Measurements from ENCODE around the gene TMEM107. TPM values are rescaled to one million over a fixed set of nuclear protein-coding genes. Genes with fewer than 3 reads are reported as not detected.
"Not testable (repeated sequence)": the region's sequence is repeated elsewhere in the genome, so short reads cannot be mapped to it uniquely, and the experiment has no call there.

The TMEM107 gene
- total RNA-seq, 4 donors from 2014 or later, result 28.2 to 47.1 (median 38.2) TPM

- WGBS, 2 donors, result 0 to 1% methylated on average over 9 of the region's 9 CpGs
These were observed 46.1 kb upstream of the TMEM107 start for GRCh38 chr17:8222380-8222629.

DNA sequence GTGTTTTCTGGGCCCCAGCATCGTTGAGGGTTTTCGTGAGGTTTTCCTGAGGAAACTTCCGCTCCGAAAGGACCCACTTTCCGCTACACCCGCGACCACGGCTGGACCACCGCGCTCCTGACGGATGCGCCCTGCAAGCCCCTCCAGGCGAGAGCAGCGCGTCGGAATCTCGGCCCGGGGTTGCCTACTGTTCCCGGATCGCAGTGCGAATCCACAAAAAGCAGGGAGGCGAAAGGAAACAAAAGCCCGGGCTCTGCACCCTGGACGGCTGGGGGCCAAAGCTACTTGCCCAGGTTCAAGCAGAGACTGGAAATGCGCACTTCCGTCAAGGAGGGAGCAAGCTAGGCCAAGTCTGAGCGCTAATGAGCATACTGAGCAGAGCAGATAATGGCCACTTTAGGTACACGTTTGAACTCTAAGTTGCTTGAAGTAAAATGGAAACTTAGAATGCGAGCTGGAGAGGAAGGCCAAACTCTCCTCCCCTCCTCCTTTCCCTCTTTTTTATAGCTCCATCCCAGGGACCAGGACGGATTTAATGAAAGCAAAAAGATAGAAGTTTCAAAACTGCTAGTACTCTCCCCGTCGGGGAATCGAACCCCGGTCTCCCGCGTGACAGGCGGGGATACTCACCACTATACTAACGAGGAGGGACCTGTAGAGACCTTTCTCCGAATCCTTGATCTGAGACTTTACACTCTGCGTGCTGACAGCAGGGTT lies 45.6 kb upstream of the TMEM107 start:
- Histone ChIP-seq H3K27me3 (no peaks in the 10 kb centered on the region), H3K9me3 (no peaks in the 10 kb centered on the region), H3K36me3 (no peaks in the 10 kb centered on the region), H3K4me3 (peak overlapping the region; percentile 54 to 77 (median 72)), H3K4me1 (peaks cover 0 to 41% (median 9%) of the 10 kb centered on the region in 4 donors), H3K27ac (peak overlapping the region; percentile 96 to 100 (median 98))
- TF ChIP-seq EP300 (IDR thresholded peaks at IDR 0.05) (peak; percentile 22 to 51), POLR2A (IDR thresholded peaks at IDR 0.05) (peak in 1 of 2 donors; percentile 17)
- TF ChIP-seq, protein P1, sequence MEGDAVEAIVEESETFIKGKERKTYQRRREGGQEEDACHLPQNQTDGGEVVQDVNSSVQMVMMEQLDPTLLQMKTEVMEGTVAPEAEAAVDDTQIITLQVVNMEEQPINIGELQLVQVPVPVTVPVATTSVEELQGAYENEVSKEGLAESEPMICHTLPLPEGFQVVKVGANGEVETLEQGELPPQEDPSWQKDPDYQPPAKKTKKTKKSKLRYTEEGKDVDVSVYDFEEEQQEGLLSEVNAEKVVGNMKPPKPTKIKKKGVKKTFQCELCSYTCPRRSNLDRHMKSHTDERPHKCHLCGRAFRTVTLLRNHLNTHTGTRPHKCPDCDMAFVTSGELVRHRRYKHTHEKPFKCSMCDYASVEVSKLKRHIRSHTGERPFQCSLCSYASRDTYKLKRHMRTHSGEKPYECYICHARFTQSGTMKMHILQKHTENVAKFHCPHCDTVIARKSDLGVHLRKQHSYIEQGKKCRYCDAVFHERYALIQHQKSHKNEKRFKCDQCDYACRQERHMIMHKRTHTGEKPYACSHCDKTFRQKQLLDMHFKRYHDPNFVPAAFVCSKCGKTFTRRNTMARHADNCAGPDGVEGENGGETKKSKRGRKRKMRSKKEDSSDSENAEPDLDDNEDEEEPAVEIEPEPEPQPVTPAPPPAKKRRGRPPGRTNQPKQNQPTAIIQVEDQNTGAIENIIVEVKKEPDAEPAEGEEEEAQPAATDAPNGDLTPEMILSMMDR (IDR thresholded peaks at IDR 0.05), result no peak
- WGBS, 2 donors, result 0 to 1% methylated on average over 40 of the region's 40 CpGs
- DNase-seq (ENCODE audit: low spot score in 2 of 2), result peak; percentile 87 to 100

More at GRCh38 chr17:8222380-8222629, 46.1 kb upstream of the TMEM107 start:
- Histone ChIP-seq H3K9me3 (no peaks in the 10 kb centered on the region), H3K36me3 (peaks cover 0 to under 1% (median 0%) of the 10 kb centered on the region in 3 donors), H3K4me3 (peak overlapping the region; percentile 54 to 77 (median 72)), H3K27ac (peak overlapping the region; percentile 96 to 100 (median 98)), H3K4me1 (peaks cover 0 to 46% (median 14%) of the 10 kb centered on the region in 4 donors), H3K27me3 (no peaks in the 10 kb centered on the region)
- no peak for TF ChIP-seq EP300 (IDR thresholded peaks at IDR 0.05)
- TF ChIP-seq, protein P1 (IDR thresholded peaks at IDR 0.05), result no peak
- no peak for TF ChIP-seq POLR2A (IDR thresholded peaks at IDR 0.05)
- DNase-seq (ENCODE audit: low spot score in 2 of 2), result no peak

DNA sequence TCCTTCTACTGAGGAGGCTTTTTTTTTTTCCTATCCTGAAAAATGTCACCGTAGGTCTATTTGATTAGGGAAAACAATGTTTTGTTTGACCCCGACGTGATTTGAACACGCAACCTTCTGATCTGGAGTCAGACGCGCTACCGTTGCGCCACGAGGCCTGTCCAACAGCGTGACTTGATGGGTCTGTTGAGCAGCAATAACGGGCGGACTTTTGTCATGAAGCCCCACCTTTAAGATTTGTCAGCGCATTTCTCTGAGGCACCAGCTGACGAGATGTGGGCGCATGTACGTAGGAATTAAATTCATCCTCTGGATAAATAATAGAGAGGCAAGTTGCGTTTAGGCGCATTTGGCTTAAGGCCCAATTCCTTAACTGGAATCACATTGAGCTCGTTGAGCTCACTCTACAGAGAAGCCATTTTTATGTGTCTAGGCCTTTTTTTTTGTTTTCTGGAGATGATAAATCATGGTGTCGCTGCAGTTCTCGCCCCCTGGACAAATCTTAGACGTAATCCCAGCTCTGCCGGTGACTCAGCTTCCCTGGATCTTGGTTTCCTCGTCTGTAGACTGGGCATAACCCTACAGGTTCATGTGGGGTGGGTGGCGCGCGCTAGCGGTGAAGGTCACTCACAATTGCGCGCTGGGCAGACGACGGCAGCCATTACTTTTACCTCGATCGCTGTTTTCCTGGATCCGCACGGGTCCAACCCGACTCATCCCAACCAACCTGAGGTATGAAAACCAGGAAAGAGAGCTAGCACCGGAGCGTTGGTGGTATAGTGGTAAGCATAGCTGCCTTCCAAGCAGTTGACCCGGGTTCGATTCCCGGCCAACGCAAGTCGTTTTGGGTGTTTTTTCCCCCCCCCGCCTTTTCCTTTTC lies 44.8 kb upstream of the TMEM107 start:
- no peaks in the 10 kb centered on the region for H3K9me3 ChIP-seq
- no peak for TF ChIP-seq POLR2A (IDR thresholded peaks at IDR 0.05)
- TF ChIP-seq, protein P1 (IDR thresholded peaks at IDR 0.05), result peak in 1 of 5 experiments; percentile 30
- TF ChIP-seq EP300 (IDR thresholded peaks at IDR 0.05), result peak; percentile 26 to 81
- H3K36me3 ChIP-seq, result no peaks in the 10 kb centered on the region
- peak overlapping the region; percentile 54 to 77 (median 72) for H3K4me3 ChIP-seq
- H3K27me3 ChIP-seq, result no peaks in the 10 kb centered on the region
- 0 to 1% methylated on average over 44 to 45 of the region's 45 CpGs for WGBS, 2 donors
- H3K27ac ChIP-seq, result peak overlapping the region; percentile 96 to 100 (median 98)
- peak; percentile 96 to 99 for DNase-seq (ENCODE audit: low spot score in 2 of 2)
- peaks cover 0 to 35% (median 9%) of the 10 kb centered on the region in 4 donors for H3K4me1 ChIP-seq

GRCh38 chr17:8214000-8214399 lies 37.8 kb upstream of the TMEM107 start:
- H3K27ac ChIP-seq; H3K4me3 ChIP-seq; H3K27me3 ChIP-seq; DNase-seq (ENCODE audit: low spot score in 2 of 2); H3K36me3 ChIP-seq; H3K9me3 ChIP-seq: not testable (repeated sequence)
- peaks cover 0 to 15% (median 7%) of the 10 kb centered on the region in 4 donors for H3K4me1 ChIP-seq
- 78 to 82% methylated on average over 15 of the region's 15 CpGs for WGBS, 2 donors

DNA sequence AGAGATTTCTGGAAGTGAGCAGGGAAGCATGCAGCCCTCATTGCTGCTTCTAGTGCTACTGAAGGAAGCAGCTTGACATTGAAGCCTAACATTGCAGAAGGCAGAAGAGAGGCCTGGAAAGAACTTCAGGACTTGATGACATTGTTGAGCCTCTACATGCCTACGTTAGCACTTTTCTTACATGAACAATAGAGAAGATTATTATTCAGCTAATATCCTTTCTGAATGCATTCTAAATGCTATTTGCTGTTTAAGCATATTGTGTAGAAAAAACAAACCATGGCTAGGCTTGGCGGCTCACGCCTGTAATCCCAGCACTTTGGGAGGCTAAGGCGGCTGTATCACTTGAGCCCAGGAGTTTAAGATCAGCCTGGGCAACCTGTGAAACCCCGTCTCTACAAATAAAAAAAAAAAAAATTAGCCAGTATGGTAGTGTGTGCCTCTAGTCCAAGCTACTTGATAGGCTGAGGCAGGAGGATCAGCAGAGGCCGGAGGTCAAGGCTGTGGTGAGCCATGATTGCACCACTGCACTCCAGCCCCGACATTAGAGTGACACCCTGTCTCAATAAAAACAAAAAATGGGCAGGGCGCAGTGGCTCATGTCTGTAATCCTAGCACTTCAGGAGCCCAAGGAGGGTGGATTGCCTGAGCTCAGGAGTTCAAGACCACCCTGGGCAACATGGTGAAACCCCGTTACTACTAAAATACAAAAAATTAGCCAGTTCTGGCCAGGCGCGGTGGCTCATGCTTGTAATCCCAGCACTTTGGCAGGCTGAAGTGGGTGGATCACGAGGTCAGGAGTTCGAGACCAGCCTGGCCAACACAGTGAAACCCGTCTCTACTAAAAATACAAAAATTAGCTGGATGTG lies 36.4 kb upstream of the TMEM107 start:
- H3K27ac ChIP-seq, result no peak overlapping the region
- no peaks in the 10 kb centered on the region for H3K36me3 ChIP-seq
- no peaks in the 10 kb centered on the region for H3K9me3 ChIP-seq
- DNase-seq (ENCODE audit: low spot score in 2 of 2), result no peak
- H3K4me3 ChIP-seq, result no peak overlapping the region
- H3K4me1 ChIP-seq, result peaks cover 0 to 15% (median 7%) of the 10 kb centered on the region in 4 donors
- WGBS, 2 donors, result 75 to 78% methylated on average over 14 of the region's 14 CpGs
- H3K27me3 ChIP-seq, result no peaks in the 10 kb centered on the region
- TF ChIP-seq EP300 (IDR thresholded peaks at IDR 0.05), result no peak
- TF ChIP-seq, protein P1 (IDR thresholded peaks at IDR 0.05), result no peak
- no peak for TF ChIP-seq POLR2A (IDR thresholded peaks at IDR 0.05)
